Right lobe of liver (tissue), 6 donors: ENCODE results near the gene VASH2. TPM values are rescaled to one million over a fixed set of nuclear protein-coding genes. Genes with fewer than 3 reads are reported as not detected.

Source experiments
- ATAC-seq, 4 donors: fragments of 200-7000 bp; cut with Tn5 transposase; one replicate each; pipeline ENCODE4 v1.9.1; 2020; ENCODE audit warnings: mild to moderate bottlenecking in 4 of 4, moderate library complexity in 4 of 4
- DNase-seq, 3 donors: peaks; one replicate each; pipeline ENCODE4 v3.0.0-alpha.2; 2020
- H3K27ac ChIP-seq, 3 donors: fragments of 200-600 bp; one replicate each; pipeline ENCODE4 v1.8.0; 2022
- H3K27me3 ChIP-seq, 2 donors: fragments of 200-600 bp; one replicate each; pipeline ENCODE4 v1.8.0; 2022
- H3K36me3 ChIP-seq, 4 donors: fragments of 200-600 bp; sonication (generic) in 1 of 4; one replicate each; pipeline versions ENCODE4 v1.5.1 to v1.8.0; 2017 to 2022; ENCODE audit warnings: control low read depth in 1 of 4
- H3K4me1 ChIP-seq, 4 donors: fragments of 200-600 bp; sonication (generic) in 1 of 4; one replicate each; pipeline versions ENCODE4 v1.5.1 to v1.8.0; 2017 to 2022; ENCODE audit warnings: control low read depth in 1 of 4
- H3K4me3 ChIP-seq, 3 donors: fragments of 200-600 bp; one replicate each; pipeline ENCODE4 v1.8.0; 2022
- H3K9me3 ChIP-seq, 4 donors: fragments of 200-600 bp; sonication (generic) in 1 of 4; one replicate each; pipeline versions ENCODE4 v1.5.1 to v1.8.0; 2017 to 2022; ENCODE audit warnings: control low read depth in 1 of 4
- CTCF ChIP-seq, 4 donors: fragments of 200-600 bp in 3 of 4; fragments of 450-650 bp in 1 of 4; IDR thresholded peaks; one replicate each; pipeline versions ENCODE4 v1.5.1 to v1.8.0; 2016 to 2022; ENCODE audit warnings: antibody characterized with exemption in 4 of 4, mild to moderate bottlenecking in 2 of 4
- POLR2A ChIP-seq: fragments of 450-650 bp; IDR thresholded peaks from one replicate; pipeline ENCODE4 v1.6.1; 2017; ENCODE audit warnings: antibody characterized with exemption, mild to moderate bottlenecking
- WGBS: methylation state at CpG from one replicate; pipeline ENCODE4 v1.1.6; 2018; ENCODE audit warnings: low coverage, low lambda C conversion rate; ENCODE audit not compliant: insufficient coverage; ENCODE audit errors: missing lambda C conversion rate; 5-methylcytosine and 5-hydroxymethylcytosine counted together
- intact Hi-C, 2 donors: fragments of 100-400 bp; cut with DNase I; formaldehyde crosslinking; loops; one replicate each; pipeline versions ENCODE4 v1.11.2 to v1.14.1; 2022
- total RNA-seq, 6 experiments: library from RNA; depleted of rRNA in 2 of 6; stranded (reverse); fragments of >200 nt in 2 of 6; fragmentation: NEBNext Ultra II Directional in 3 of 6; extraction: Animal tissue kit (Norgen Biotek cat#: 25700) in 3 of 6; gene quantifications; one replicate each; pipeline versions ENCODE4 v1.1.0 to v1.2.4, GENCODE V29; 2016 to 2023
- donor health status: DM: no; HTN: yes; CAD: no.
- donor health status: DM: no; HTN: no; CAD: no.
- donor health status: DM: no; HTN: no; CAD: no.
- donor health status: DM: no; HTN: yes; CAD: no.
- donor health status: DM: no; HTN: yes; CAD: no.

The VASH2 gene
- total RNA-seq, 6 experiments from 2014 or later: 0.04 to 0.32 (median 0.07) TPM; not detected in 3

- Histone ChIP-seq H3K27me3 (no peaks in the 10 kb centered on the region), H3K27ac (no peak overlapping the region), H3K9me3 (no peaks in the 10 kb centered on the region), H3K4me3 (no peak overlapping the region), H3K36me3 (no peaks in the 10 kb centered on the region), H3K4me1 (peaks cover 0 to 6% (median 0%) of the 10 kb centered on the region in 4 donors)
- no peak for DNase-seq
- ATAC-seq: no peak
- TF ChIP-seq POLR2A: no peak
- TF ChIP-seq CTCF (IDR thresholded peaks at IDR 0.05): no peak
- intact Hi-C loops: no loop called here
- WGBS: 35% methylated on average over 2 of the region's 8 CpGs
Observed at GRCh38 chr1:212952641-212952976, 2.3 kb downstream of the VASH2 start.

GRCh38 chr1:212953321-212953720 is 3.0 kb downstream of the VASH2 start:
- intact Hi-C loops: no loop called here
- WGBS: 74% methylated on average over 3 of the region's 3 CpGs
- H3K27me3 ChIP-seq: no peaks in the 10 kb centered on the region

GRCh38 chr1:212954514-212954913 is 4.2 kb downstream of the VASH2 start:
- no peaks in the 10 kb centered on the region for H3K36me3 ChIP-seq
- H3K4me1 ChIP-seq: peaks cover 0 to 6% (median 0%) of the 10 kb centered on the region in 4 donors
- 80% methylated on average over 6 of the region's 6 CpGs for WGBS

More at GRCh38 chr1:212953321-212953720, 3.0 kb downstream of the VASH2 start:
- H3K4me3 ChIP-seq: no peak overlapping the region
- H3K4me1 ChIP-seq: peaks cover 0 to 6% (median 0%) of the 10 kb centered on the region in 4 donors
- H3K36me3 ChIP-seq: no peaks in the 10 kb centered on the region
- H3K9me3 ChIP-seq: no peaks in the 10 kb centered on the region
- TF ChIP-seq CTCF (IDR thresholded peaks at IDR 0.05) (no peak), POLR2A (no peak)
- DNase-seq (no peak), ATAC-seq (no peak)
- H3K27ac ChIP-seq: no peak overlapping the region

GRCh38 chr1:212955098-212955497 is 4.8 kb downstream of the VASH2 start:
- ATAC-seq: no peak
- TF ChIP-seq POLR2A: no peak
- no peak for TF ChIP-seq CTCF (IDR thresholded peaks at IDR 0.05)
- DNase-seq: no peak
- Histone ChIP-seq H3K27ac (no peak overlapping the region), H3K36me3 (no peaks in the 10 kb centered on the region), H3K9me3 (no peaks in the 10 kb centered on the region), H3K4me1 (peaks cover 0 to 6% (median 0%) of the 10 kb centered on the region in 4 donors), H3K4me3 (no peak overlapping the region), H3K27me3 (no peaks in the 10 kb centered on the region)
- WGBS: 84% methylated on average over 3 of the region's 3 CpGs
- intact Hi-C loops: no loop called here

More at GRCh38 chr1:212954514-212954913, 4.2 kb downstream of the VASH2 start:
- TF ChIP-seq CTCF (IDR thresholded peaks at IDR 0.05) (no peak), POLR2A (no peak)
- Histone ChIP-seq H3K27ac (no peak overlapping the region), H3K9me3 (no peaks in the 10 kb centered on the region), H3K27me3 (no peaks in the 10 kb centered on the region), H3K4me3 (no peak overlapping the region)
- intact Hi-C loops: no loop called here
- DNase-seq (no peak), ATAC-seq (no peak)
